Renal pelvis (tissue), 4 donors: ENCODE results near the gene EIF2S1. TPM values are rescaled to one million over a fixed set of nuclear protein-coding genes. Genes with fewer than 3 reads are reported as not detected.

Source experiments
- DNase-seq: peaks from one replicate; pipeline ENCODE4 v3.0.0-alpha.2; 2013
- polyA plus RNA-seq, 3 donors: library from polyadenylated mRNA; unstranded; fragments of 120-200 nt; gene quantifications; one replicate each; pipeline ENCODE4 v1.2.1, GENCODE V29; 2013; ENCODE audit not compliant: insufficient read length in 3 of 3

The EIF2S1 gene
- polyA plus RNA-seq, 3 donors: 96.4 to 106 (median 106) TPM

DNA sequence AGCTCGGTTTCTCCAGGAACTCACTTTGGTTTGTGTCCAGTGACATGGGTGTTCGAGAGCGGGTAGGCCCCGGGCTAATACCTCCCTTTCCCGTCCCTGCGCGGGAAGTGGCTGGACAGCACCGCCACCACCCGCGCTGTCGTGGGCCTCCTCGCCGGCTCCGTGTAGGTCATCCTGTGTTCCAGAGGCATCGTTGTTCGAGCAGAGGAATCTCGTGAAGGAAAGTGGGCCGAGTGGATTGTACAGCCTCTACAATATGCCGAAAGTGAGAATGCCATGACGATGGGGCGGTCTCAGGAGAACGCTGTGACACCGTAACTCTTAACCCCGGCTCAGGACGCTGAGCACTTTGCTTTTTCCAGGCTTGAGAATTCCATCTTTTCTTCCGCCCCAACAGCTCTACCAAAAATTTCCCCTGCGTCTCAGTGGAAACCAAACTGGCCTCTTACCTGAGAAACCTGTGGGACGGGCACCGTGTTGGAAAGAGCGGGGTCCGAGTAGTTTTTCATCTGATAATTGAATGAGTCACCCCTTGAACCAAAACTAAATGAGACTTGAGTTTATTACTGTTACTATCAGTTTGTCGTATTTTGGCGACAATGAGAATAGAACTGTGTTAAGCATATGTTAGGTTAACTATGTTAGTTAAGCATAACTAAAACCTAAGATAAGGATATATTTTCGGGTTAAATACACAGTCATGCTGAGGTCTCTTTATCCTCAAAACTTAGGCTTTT is 510 bp downstream of the EIF2S1 start:
- no peak for DNase-seq

DNA sequence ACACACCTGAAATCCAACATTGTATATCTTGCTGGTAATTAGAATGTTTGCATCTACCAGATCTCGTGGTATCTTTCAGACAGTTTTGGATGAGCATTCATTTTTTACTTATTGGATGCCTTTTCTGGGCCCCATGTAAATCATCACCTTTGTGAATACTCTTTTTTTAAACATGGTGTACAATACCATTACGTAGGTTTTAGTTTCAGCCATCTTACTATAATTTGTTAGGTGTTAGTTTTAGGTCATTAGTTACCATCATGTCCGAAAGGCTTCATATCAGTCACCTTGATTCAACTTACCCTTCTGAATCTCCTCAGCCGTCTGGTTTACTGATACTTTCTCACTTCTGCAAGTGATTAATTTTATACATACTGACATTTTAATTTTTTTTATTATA is 5.3 kb downstream of the EIF2S1 start:
- DNase-seq: no peak

GRCh38 chr14:67370830-67371229 is 10.7 kb downstream of the EIF2S1 start:
- no peak for DNase-seq

GRCh38 chr14:67371247-67372148 is 11.4 kb downstream of the EIF2S1 start:
- no peak for DNase-seq

GRCh38 chr14:67372833-67373232 is 12.7 kb downstream of the EIF2S1 start:
- no peak for DNase-seq

DNA sequence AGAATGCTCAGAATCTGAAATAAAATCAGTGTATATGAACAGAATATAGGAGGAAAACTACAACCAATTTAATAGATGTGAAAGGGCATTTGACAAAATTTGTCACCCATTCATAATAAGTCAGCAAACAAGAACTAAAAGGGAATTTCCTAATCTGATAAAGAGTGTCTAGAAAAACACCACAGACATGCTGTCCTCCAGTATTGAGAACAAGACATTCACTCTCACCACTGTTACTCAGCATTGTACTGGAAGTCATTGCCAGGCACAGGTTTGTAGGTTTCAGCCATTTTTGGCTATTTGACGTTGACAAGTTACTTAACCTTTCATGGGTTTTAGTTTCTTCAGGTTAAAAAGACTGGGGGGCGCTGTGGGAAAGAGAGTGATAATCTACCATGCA is 13.2 kb downstream of the EIF2S1 start:
- no peak for DNase-seq

DNA sequence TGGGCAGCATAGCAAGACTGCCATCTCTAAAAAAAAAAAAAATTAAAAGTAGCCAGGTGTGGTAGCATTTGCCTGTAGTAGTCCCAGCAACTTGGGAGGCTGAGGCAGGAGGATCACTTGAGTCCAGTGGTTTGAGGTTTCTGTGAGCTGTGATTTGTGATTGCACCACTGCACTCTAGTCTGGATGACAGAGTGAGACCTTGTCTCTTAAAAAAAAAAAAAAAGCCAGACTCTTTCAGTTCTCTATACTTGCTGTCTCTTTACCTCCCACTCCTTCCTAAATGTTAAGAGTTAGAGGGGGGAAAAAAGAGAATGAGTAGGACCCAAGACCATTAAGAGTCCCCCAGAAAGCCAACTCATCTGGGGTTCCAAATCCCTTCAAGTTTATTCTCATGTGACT is 17.8 kb downstream of the EIF2S1 start:
- no peak for DNase-seq

DNA sequence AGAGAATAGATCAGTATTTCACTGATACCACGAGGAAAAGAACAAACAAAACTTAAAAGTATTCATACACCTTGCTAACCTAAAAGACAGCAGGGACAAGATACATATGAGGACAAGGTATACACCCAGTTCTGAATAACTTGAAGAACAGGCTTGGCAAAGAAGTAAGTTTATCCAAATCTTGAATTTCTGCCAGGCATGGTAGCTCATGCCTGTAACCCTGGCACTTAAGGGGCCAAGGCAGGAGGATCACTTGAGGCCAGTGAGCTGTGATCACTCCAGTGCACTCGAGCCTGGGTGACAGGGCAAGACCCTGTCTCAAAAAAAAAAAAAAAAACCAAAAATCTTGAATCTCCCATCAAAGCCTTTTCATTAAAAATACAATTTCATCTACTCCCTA is 25.0 kb downstream of the EIF2S1 start:
- DNase-seq: no peak

GRCh38 chr14:67385618-67386017 is 25.5 kb downstream of the EIF2S1 start:
- no peak for DNase-seq

DNA sequence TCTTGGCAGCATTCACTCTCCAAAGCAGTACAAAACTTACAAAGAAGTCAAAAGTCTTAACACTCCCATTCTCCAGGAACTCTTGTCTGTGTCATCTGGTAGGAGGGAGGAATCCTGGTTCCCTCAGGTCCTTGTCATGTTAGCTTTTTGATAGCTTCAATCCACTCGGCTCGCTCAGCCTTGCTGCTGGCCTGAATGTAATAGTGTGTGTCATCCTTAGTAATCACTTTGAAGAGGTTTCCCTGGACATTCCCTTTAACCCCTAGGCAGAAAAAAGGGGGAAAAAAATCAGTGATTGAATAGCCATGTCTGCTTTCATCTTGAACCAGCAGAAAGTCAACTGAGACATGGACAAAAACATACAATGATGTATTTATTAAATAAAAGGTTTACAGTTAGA is 27.1 kb downstream of the EIF2S1 start:
- no peak for DNase-seq

DNA sequence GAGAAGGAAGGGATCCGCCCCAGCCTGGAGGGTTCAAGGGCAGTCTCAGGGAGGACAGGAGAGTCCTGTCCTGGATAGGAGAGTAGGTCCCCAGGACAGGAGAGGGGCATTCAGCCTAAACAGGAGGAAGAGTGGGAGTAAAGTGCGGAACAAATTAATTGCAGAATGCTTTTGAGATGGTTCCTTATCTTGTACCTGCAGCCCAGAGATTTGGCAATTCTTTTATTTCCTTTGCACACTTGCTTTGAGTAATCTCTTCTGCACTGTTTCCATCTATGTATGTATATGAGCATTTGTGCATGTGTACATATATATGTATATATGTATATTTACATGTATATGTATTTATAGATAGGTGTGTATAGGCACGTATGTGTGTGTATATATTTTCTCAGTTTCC is 29.1 kb downstream of the EIF2S1 start:
- DNase-seq: no peak

DNA sequence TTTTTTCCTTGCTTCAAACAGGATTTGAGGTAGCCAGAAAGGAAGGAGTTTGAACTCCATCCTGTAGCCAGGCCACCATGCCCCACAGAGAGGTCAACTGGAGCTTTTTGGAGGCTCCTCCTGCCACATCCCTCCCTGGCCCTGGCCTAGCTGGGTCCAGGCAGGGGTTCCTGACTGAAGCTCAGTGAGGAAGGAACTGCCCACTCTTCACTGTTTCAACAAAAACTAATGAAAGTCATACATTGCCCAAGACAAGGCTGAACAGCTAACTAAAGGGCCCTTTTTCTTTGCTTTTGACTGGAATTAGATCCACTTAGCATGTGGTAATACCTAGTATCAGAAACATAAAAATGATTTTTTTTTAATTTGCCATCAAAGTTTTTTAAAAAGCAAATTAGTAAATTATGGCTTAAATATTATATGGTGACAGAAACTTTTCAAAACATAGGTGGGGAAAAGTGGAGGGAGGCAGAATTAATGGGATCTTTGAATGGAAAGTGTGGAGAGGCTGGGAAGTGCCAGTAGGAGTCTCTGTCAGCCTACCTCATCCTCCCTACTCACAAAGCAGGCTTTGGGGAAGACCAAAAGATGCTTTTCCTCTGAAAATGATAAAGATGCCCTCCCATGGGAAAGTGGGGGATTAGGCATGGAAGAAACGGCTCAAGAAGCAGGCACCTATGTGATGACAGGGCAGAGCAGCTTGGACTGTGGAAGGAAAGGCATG is 29.8 kb downstream of the EIF2S1 start:
- DNase-seq: no peak

- DNase-seq: no peak
These were observed 31.1 kb downstream of the EIF2S1 start for GRCh38 chr14:67391268-67391667.

DNA sequence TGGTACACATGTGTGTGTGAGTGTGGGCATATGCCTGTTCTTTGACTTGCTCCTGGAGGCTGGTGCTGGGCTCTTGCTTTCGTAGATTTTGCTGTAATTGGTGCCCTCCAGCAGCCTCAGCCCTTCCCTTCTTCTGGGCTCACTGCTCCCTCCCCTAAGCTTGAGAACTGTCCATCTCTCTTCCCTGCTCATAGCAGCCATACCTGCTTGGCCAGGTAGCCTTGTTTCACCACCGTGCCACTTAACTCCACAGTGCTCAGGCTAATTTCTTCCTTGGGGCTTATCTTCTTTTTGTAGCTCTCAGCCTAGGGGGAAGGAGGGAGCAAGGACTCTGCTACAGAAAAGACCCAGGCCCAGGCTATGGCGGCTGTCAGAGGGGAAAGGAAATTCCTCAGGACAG is 32.0 kb downstream of the EIF2S1 start:
- no peak for DNase-seq

DNA sequence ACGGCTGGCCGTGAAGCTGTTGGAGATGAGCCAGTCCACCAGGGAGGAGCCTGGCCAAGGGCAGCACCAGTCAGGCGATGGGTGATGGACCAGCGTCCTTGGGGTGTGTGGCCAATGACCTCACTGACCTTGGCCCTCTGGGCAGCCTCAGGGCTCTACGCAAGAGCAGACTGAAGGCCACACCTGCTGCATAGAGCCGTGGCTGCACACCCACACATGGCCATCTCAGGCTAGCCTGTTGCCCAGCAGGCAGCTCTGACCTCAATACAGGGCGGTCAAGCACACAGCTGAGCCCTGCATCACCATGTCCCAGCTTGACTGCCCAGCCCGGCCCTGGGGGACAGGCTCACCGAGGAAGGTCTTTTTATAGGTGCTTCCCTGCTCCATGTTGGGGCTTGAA is 32.7 kb downstream of the EIF2S1 start:
- no peak for DNase-seq

DNA sequence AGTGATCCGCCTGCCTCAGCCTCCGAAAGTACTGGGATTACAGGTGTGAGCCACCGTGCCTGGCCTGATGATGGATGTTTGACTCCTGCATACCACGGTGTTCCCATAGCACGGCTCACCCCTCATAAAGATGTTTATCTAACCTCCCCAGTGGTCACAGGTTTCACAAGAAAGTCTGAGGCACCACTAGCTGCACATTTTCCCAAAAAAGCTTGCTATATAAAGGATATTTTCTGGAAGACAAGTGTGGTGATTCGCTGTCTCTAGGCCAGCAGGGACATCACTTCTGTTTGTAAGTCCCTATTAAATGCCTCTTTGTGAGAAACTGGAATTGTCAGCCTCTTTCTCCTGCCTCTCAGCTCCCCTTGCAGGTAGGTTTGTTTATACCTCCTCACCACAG is 33.6 kb downstream of the EIF2S1 start:
- no peak for DNase-seq

- no peak for DNase-seq
These were observed 35.2 kb downstream of the EIF2S1 start for GRCh38 chr14:67395086-67395875.

DNA sequence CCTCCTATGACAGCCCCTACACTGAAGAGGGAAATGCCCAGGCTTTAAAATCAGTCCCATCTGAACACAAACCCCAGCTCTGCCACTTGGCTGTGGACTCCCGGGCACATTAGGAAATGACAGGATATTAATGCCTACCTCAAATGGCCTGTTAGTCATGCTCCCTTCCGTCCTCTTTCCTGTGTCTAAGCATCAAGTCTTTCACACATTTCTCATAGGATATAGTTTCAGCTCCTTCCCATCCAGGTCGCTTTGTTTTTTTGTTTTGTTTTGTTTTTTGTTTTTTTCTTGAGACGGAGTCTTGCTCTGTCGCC is 35.7 kb downstream of the EIF2S1 start:
- DNase-seq: no peak

- DNase-seq: no peak
These were observed 36.3 kb downstream of the EIF2S1 start for GRCh38 chr14:67396381-67396970.

GRCh38 chr14:67397536-67397935 is 37.4 kb downstream of the EIF2S1 start:
- no peak for DNase-seq

- DNase-seq: no peak
These were observed 40.3 kb downstream of the EIF2S1 start for GRCh38 chr14:67400434-67400833.

- no peak for DNase-seq
These were observed 45.6 kb downstream of the EIF2S1 start for GRCh38 chr14:67405771-67406170.
